VCaP (cell line): ENCODE measurements around the gene EPS8L3.
"Not testable (repeated sequence)": the region's sequence is repeated elsewhere in the genome, so short reads cannot be mapped to it uniquely, and the experiment has no call there.

Experiments used
- H3K27ac ChIP-seq: fragments of 450-650 bp; 2 replicates; pipeline ENCODE4 v1.5.1; 2017
- TF ChIP-seq, protein P1 (sequence below): fragments of 450-650 bp; conservative IDR thresholded peaks from 2 replicates; pipeline ENCODE4 v1.5.1; 2017; ENCODE audit warnings: mild to moderate bottlenecking, moderate library complexity

The EPS8L3 gene

DNA sequence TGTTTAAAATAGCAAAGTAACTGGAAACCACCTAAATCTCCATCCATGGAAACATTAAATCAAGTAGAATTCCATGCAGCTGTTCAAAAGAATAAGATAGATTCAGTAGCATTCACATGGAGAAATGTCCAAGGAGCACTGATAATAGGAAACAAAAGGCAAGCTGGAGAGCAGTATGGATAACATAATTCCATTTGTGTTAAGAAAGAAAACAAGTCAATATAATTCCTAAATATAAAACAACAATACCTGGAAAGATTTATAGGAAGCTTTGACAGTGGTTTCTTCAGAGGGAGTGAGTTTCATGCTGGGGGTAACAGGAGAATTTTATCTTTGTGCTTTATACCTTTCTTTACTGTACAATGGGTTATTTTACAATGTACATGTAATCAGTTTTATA is 36.6 kb upstream of the EPS8L3 start:
- TF ChIP-seq, protein P1, sequence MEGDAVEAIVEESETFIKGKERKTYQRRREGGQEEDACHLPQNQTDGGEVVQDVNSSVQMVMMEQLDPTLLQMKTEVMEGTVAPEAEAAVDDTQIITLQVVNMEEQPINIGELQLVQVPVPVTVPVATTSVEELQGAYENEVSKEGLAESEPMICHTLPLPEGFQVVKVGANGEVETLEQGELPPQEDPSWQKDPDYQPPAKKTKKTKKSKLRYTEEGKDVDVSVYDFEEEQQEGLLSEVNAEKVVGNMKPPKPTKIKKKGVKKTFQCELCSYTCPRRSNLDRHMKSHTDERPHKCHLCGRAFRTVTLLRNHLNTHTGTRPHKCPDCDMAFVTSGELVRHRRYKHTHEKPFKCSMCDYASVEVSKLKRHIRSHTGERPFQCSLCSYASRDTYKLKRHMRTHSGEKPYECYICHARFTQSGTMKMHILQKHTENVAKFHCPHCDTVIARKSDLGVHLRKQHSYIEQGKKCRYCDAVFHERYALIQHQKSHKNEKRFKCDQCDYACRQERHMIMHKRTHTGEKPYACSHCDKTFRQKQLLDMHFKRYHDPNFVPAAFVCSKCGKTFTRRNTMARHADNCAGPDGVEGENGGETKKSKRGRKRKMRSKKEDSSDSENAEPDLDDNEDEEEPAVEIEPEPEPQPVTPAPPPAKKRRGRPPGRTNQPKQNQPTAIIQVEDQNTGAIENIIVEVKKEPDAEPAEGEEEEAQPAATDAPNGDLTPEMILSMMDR: no peak
- no peak overlapping the region for H3K27ac ChIP-seq

DNA sequence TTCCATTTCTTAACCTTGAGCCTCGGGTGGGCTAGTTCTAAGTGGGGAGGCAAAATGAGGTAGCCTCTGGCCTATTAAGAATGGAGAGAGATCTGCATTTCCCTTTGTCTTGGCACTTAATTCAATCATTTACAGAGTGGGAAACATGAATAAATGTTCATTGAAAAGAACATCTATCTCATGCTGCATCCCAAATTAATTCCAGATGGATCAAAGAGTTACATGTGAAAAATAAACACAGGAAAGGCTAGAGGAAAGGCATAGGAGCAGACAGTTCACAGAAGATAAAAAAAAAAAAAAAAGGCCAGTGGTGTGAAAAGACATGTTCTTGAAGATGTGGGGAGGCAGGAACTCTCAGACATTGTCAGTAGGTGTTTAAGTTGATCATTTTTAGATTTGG is 35.7 kb upstream of the EPS8L3 start:
- H3K27ac ChIP-seq: no peak overlapping the region
- TF ChIP-seq, protein P1: no peak

DNA sequence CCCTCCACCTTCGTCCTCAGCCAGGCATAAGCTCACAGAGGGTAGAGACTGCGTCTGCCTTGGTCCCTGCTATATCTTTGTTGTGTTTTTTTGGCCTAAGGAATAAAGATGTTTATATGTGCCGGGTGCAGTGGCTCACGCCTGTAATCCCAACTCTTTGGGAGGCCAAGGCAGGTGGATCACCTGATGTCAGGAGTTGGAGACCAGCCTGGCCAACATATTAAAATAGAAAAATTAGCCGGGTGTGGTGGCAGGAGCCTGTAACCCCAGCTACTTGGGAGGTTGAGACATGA is 33.5 kb upstream of the EPS8L3 start:
- H3K27ac ChIP-seq: not testable (repeated sequence)

DNA sequence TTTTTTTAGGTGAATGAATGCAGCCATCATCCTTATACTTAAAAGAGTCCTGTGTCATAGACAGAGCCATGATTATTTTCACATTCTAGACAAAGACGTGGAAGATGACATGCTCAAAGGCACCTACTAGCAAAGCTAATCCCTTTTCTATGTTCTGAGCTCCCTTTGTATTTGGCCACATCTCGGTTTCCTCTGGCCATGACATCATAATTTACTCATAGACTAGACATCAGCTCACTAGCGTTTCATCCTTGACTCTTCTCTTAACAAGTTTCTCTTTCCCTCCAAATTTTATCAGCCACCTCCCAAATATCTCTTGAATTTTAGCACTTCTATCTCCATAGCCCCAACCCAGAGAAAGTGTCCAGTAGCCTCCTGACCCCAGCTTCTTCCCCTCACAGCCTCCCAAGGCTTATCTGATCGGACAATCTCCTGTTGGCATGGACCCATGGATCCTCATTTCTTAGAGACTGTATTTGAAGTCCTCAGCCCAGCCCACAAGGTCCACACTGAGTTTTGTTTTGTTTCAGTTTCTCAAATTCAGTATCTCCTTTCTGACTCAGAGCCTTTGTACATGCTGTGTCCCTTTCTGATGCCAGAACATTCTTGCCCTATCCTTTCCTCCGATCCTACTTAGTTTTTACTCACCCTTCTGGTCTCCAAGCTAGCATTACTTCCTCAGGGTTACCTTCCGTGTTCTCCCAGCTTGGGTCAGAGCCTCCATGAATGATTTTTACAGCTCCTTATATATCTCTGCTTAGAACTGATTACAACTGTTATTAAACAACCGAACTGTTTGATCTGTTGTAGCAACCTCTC is 33.0 kb upstream of the EPS8L3 start:
- TF ChIP-seq, protein P1: no peak
- H3K27ac ChIP-seq: no peak overlapping the region

DNA sequence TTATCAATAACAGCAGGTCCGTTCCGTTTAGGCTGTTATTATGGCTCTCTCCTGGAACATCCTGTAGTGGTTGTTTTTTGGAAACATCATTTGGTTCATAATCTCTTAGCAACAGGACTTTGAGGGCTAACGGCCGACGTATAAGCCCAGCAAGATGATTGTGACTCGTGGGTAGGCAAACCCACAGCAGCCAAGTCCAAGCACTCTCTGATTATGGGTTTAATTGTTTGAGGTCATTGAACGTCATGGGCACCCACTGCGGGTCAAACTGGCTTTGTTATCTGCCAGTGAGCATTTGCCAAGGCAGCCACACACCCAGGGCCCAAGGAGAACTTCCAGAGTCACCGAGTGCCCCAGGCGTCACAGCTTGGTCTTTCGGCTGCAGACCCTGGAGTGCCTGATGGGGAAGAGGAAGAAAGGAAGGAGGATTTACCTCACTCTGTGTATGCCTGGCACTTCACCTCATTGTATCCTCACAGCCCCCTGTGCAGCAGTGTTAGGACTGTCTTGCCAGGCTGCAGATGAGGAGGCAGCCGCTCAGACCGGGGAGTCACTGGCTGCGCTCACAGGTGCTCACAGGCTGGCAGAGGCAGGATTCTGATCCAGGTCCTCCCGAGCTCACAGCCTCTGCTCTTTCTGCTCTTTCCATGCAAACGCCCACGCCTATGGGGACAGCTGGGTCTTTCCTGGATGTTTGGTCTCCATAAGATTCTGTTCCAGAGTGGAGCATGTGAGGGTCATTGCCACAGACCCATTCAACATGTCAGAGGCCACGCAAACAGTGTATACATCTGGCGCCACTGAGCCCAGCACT is 30.8 kb upstream of the EPS8L3 start:
- TF ChIP-seq, protein P1: no peak
- H3K27ac ChIP-seq: no peak overlapping the region

DNA sequence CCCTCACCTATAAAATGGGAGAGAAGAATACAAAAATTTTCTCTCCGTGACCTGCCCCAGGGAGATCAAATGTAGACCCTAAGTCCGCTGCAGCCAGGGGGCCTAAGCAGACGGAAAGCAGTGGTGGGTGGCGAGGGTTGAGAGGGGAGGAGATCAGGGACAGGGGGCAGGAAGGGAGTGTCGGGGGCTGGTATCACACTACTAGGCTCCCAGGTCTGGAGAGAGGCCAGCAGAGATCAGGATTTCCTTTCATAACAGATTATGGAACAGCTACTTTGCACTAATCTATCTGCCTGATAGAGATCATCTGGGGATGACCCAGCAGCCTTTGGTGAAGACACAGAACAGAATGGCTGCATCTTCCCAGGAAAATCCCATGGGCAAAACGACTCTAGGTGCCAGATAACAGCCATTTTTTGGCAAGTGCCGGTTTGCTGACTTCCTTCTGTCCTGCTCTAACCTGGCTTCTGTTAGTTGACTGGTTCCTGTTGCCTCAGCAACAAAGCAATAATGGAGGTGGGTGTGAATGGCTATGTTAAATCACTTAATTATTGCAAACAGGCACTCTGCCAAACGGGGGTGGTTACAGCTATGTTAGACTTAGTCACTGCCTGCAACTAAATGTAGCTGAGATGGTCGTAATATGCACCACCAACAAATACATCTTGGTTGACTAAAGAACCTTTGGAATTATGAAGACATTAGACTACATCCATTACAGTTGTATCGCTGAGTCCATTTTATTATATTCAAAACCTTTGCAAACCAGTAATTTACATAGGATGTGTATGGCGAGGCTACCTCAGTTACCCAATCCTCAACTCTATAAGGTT is 30.0 kb upstream of the EPS8L3 start:
- no peak overlapping the region for H3K27ac ChIP-seq
- TF ChIP-seq, protein P1: no peak

DNA sequence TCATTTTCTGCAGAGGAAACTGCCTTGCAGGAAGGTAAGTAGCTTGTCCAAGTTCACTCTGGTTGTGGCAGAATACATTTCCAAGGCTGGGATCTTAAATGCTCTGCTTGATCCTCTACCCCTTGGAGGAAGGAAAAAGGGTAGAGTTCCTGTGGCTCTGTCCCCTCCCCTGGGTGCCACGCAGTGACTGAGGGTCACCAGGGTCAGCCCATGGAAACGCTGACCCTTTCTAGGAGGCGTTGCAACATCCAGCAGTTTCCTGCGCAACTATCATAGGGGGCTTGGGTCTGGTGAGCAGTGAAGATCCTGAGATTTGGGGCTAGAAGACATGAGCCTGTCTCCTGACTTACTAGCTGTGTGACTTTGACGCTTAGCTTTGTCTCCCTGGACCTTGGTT is 29.4 kb upstream of the EPS8L3 start:
- TF ChIP-seq, protein P1: no peak
- no peak overlapping the region for H3K27ac ChIP-seq
